H1 (cell line): ENCODE data around the gene AVPR1B. TPM values are rescaled to one million over a fixed set of nuclear protein-coding genes. Genes with fewer than 3 reads are reported as not detected.

Source experiments
- CTCF ChIA-PET: fragments of 300-600 bp; sonication (Branson Sonifier 250); formaldehyde crosslinking; loops from one replicate; lab custom pipeline; 2021; ENCODE audit not compliant: partially characterized antibody; lab: Charles Lee
- POLR2A ChIA-PET: fragments of 300-600 bp; sonication (Branson Sonifier 250); formaldehyde crosslinking; loops from one replicate; lab custom pipeline; 2021; ENCODE audit warnings: inconsistent platforms; ENCODE audit not compliant: partially characterized antibody; lab: Charles Lee
- DNase-seq, 2 experiments: peaks; one replicate each; pipeline versions ENCODE4 v3.0.0 to v3.0.0-alpha.2; 2010 to 2022; ENCODE audit warnings: low spot score in 2 of 2, low read depth in 1 of 2, mixed read lengths in 1 of 2
- FAIRE-seq: peaks from 2 replicates; lab custom pipeline; 2011; peaks lifted over from hg19 to GRCh38; lab: Jason Lieb, UNC
- H2AFZ ChIP-seq: 2 replicates; pipeline ENCODE4 v1.8.1; 2012; ENCODE audit warnings: low read length, inconsistent platforms
- H2AK5ac ChIP-seq: 2 replicates; pipeline ENCODE4 v1.6.1; 2013; ENCODE audit warnings: low read depth, low read length
- H2BK120ac ChIP-seq: replicated peaks from 2 replicates; pipeline ENCODE3; 2013; ENCODE audit warnings: low read depth, low read length, inconsistent platforms
- H2BK12ac ChIP-seq: 2 replicates; pipeline ENCODE4 v1.6.1; 2013; ENCODE audit warnings: low read depth, low read length
- H2BK15ac ChIP-seq: 2 replicates; pipeline ENCODE4 v1.6.1; 2013; ENCODE audit warnings: low read length
- H2BK20ac ChIP-seq: 2 replicates; pipeline ENCODE4 v1.6.1; 2013; ENCODE audit warnings: low read length
- H2BK5ac ChIP-seq: 2 replicates; pipeline ENCODE4 v1.6.1; 2013; ENCODE audit warnings: low read depth, low read length
- H3K14ac ChIP-seq: 2 replicates; pipeline ENCODE4 v1.6.1; 2013; ENCODE audit warnings: inconsistent platforms; ENCODE audit not compliant: insufficient read length
- H3K18ac ChIP-seq: 2 replicates; pipeline ENCODE4 v1.6.1; 2013; ENCODE audit warnings: low read length; ENCODE audit errors: extremely low read depth
- H3K23ac ChIP-seq: 2 replicates; pipeline ENCODE4 v1.6.1; 2013; ENCODE audit warnings: inconsistent platforms; ENCODE audit not compliant: insufficient read length
- H3K23me2 ChIP-seq: 2 replicates; pipeline ENCODE4 v1.6.1; 2013; ENCODE audit warnings: low read depth, low read length
- H3K27ac ChIP-seq: 2 replicates; pipeline ENCODE4 v1.6.1; 2011; ENCODE audit warnings: low read depth, low read length, inconsistent platforms
- H3K27me3 ChIP-seq, 4 experiments: replicated peaks in 1 of 4; 1 replicate in 1 of 4; 2 replicates in 3 of 4; pipeline versions ENCODE4 v1.6.1 to v1.8.1; 2011 to 2013; ENCODE audit warnings: low read length in 3 of 4, mild to moderate bottlenecking in 3 of 4, inconsistent platforms in 2 of 4, mixed read lengths in 2 of 4, moderate library complexity in 1 of 4; ENCODE audit not compliant: control insufficient read depth in 3 of 4, insufficient read depth in 3 of 4; ENCODE audit errors: extremely low read depth in 1 of 4
- H3K36me3 ChIP-seq, 4 experiments: 2 replicates each; pipeline versions ENCODE4 v1.6.1 to v1.8.1; 2011 to 2013; ENCODE audit warnings: mild to moderate bottlenecking in 4 of 4, low read length in 3 of 4, moderate library complexity in 2 of 4, control low read depth in 1 of 4, inconsistent platforms in 1 of 4; ENCODE audit not compliant: insufficient read depth in 4 of 4, control insufficient read depth in 2 of 4
- H3K4ac ChIP-seq: replicated peaks from 2 replicates; pipeline ENCODE3; 2013; ENCODE audit warnings: low read length, low read depth, mixed read lengths, inconsistent platforms; ENCODE audit not compliant: insufficient read length
- H3K4me1 ChIP-seq, 4 experiments: replicated peaks in 1 of 4; 1 replicate in 1 of 4; 2 replicates in 3 of 4; pipeline versions ENCODE4 v1.6.1 to v1.8.1; 2011 to 2013; ENCODE audit warnings: low read length in 3 of 4, inconsistent platforms in 2 of 4, mixed read lengths in 1 of 4; ENCODE audit not compliant: insufficient read depth in 4 of 4, control insufficient read depth in 3 of 4
- H3K4me2 ChIP-seq, 2 experiments: 2 replicates each; pipeline versions ENCODE4 v1.6.1 to v1.8.1; 2011 to 2013; ENCODE audit warnings: low read depth in 2 of 2, low read length in 2 of 2, control low read depth in 1 of 2, inconsistent platforms in 1 of 2, mild to moderate bottlenecking in 1 of 2; ENCODE audit not compliant: insufficient read depth in 1 of 2
- H3K4me3 ChIP-seq, 4 experiments: fragments of 200-600, 300-600 bp in 1 of 4; sonication (generic), shearing (Covaris generic), sonication (Bioruptor Twin) in 1 of 4; 2 replicates each; pipeline versions ENCODE4 v1.5.1 to v1.8.1; 2011 to 2016; ENCODE audit warnings: low read length in 4 of 4, low read depth in 3 of 4, control low read depth in 2 of 4, inconsistent platforms in 2 of 4, mild to moderate bottlenecking in 2 of 4, mixed read lengths in 1 of 4, moderate library complexity in 1 of 4; ENCODE audit not compliant: insufficient read depth in 2 of 4; ENCODE audit errors: extremely low read depth in 1 of 4
- H3K56ac ChIP-seq: replicated peaks from 2 replicates; pipeline ENCODE3; 2013; ENCODE audit warnings: low read depth, mild to moderate bottlenecking, mixed read lengths, low read length, inconsistent platforms; ENCODE audit not compliant: insufficient read length
- H3K79me1 ChIP-seq: 2 replicates; pipeline ENCODE4 v1.6.1; 2013; ENCODE audit warnings: low read depth, low read length, control low read depth
- H3K79me2 ChIP-seq, 2 experiments: 2 replicates each; pipeline versions ENCODE4 v1.6.1 to v1.8.1; 2012 to 2013; ENCODE audit warnings: low read length in 2 of 2, mild to moderate bottlenecking in 2 of 2, inconsistent platforms in 1 of 2; ENCODE audit not compliant: insufficient read depth in 2 of 2, control insufficient read depth in 1 of 2
- H3K9ac ChIP-seq, 4 experiments: replicated peaks in 1 of 4; 1 replicate in 1 of 4; 2 replicates in 3 of 4; pipeline versions ENCODE4 v1.6.1 to v1.8.1; 2011 to 2013; ENCODE audit warnings: low read depth in 3 of 4, low read length in 3 of 4, control low read depth in 2 of 4, mild to moderate bottlenecking in 2 of 4, moderate library complexity in 2 of 4, inconsistent platforms in 1 of 4; ENCODE audit errors: extremely low read depth in 1 of 4
- H3K9me3 ChIP-seq, 2 experiments: 2 replicates each; pipeline versions ENCODE4 v1.6.1 to v1.8.1; 2012 to 2013; ENCODE audit warnings: mild to moderate bottlenecking in 2 of 2, moderate library complexity in 2 of 2, control low read depth in 1 of 2, inconsistent platforms in 1 of 2, low read depth in 1 of 2, low read length in 1 of 2, mixed read lengths in 1 of 2; ENCODE audit not compliant: insufficient read depth in 2 of 2
- H4K20me1 ChIP-seq, 2 experiments: replicated peaks in 1 of 2; 2 replicates each; pipeline versions ENCODE3 to v1.8.1; 2011 to 2013; ENCODE audit warnings: inconsistent platforms in 2 of 2, low read length in 2 of 2, mild to moderate bottlenecking in 1 of 2; ENCODE audit not compliant: insufficient read depth in 2 of 2, control insufficient read depth in 1 of 2
- H4K5ac ChIP-seq: 2 replicates; pipeline ENCODE4 v1.6.1; 2013; ENCODE audit warnings: low read length, low read depth, mixed read lengths, inconsistent platforms; ENCODE audit not compliant: insufficient read length
- H4K8ac ChIP-seq: 2 replicates; pipeline ENCODE4 v1.8.0; 2013; ENCODE audit warnings: mild to moderate bottlenecking, moderate library complexity, low read length, inconsistent platforms; ENCODE audit not compliant: insufficient read depth; ENCODE audit errors: extremely low read depth
- H4K91ac ChIP-seq: replicated peaks from 2 replicates; pipeline ENCODE3; 2013; ENCODE audit warnings: low read length, mixed read lengths, inconsistent platforms; ENCODE audit not compliant: insufficient read length
- BACH1 ChIP-seq: IDR thresholded peaks from 2 replicates; pipeline ENCODE4 v1.6.1; 2012; ENCODE audit warnings: low read length, improper control_type of control experiment
- CHD1 ChIP-seq: IDR thresholded peaks from 2 replicates; pipeline ENCODE4 v1.6.1; 2012; ENCODE audit warnings: low read depth, low read length, improper control_type of control experiment
- CTBP2 ChIP-seq: IDR thresholded peaks from 2 replicates; pipeline ENCODE4 v1.7.0; 2011; ENCODE audit warnings: borderline replicate concordance, mild to moderate bottlenecking, moderate library complexity, mixed read lengths, low read length; ENCODE audit not compliant: insufficient read depth, insufficient read length
- EGR1 ChIP-seq: IDR thresholded peaks from 2 replicates; pipeline ENCODE4 v1.6.1; 2011; ENCODE audit warnings: low read depth, low read length, borderline replicate concordance
- GTF2F1 ChIP-seq: IDR thresholded peaks from 2 replicates; pipeline ENCODE4 v1.6.1; 2012; ENCODE audit warnings: low read depth, low read length, improper control_type of control experiment, borderline replicate concordance
- HDAC6 ChIP-seq: IDR thresholded peaks from one replicate; pipeline ENCODE4 v1.7.1; 2012; ENCODE audit warnings: low read depth, mild to moderate bottlenecking, inconsistent platforms, low read length, moderate library complexity
- KDM1A ChIP-seq: fragments of 200-600, 300-600 bp; sonication (generic); IDR thresholded peaks from 2 replicates; pipeline ENCODE4 v1.7.1; 2016; ENCODE audit warnings: mild to moderate bottlenecking, low read length, borderline replicate concordance
- SAP30 ChIP-seq: fragments of 300-600 bp; sonication (generic); IDR thresholded peaks from 2 replicates; pipeline ENCODE4 v1.7.1; 2012; ENCODE audit warnings: low read length, moderate library complexity, mild to moderate bottlenecking, inconsistent platforms; ENCODE audit not compliant: insufficient read depth, insufficient replicate concordance
- SIX5 ChIP-seq: IDR thresholded peaks from 2 replicates; pipeline ENCODE4 v1.6.1; 2011; ENCODE audit warnings: mild to moderate bottlenecking, low read depth, low read length
- SP2 ChIP-seq: IDR thresholded peaks from 2 replicates; pipeline ENCODE4 v1.6.1; 2012; ENCODE audit warnings: mild to moderate bottlenecking, low read length, inconsistent platforms
- WGBS, 2 experiments: shearing (Covaris generic) in 1 of 2; methylation state at CpG; one replicate each; pipeline versions ENCODE4 v1.1.6 to v1.1.7; 2013 to 2015; ENCODE audit warnings: low lambda C conversion rate in 2 of 2, mixed read lengths in 2 of 2, inconsistent platforms in 1 of 2, low coverage in 1 of 2, missing lambda C conversion rate in 1 of 2; ENCODE audit not compliant: insufficient replicate concordance in 2 of 2, insufficient coverage in 1 of 2, insufficient read length in 1 of 2; ENCODE audit errors: extremely low coverage in 1 of 2, missing lambda C conversion rate in 1 of 2; 5-methylcytosine and 5-hydroxymethylcytosine counted together
- polyA plus RNA-seq, 7 experiments: library from polyadenylated mRNA; depleted of rRNA in 3 of 7; stranded (reverse) in 5 of 7; unstranded in 2 of 7; fragments of >200 nt in 5 of 7; fragments of 200-250 nt in 2 of 7; gene quantifications; 1 replicate in 5 of 7; 2 replicates in 1 of 7; 4 replicates in 1 of 7; pipeline versions ENCODE4 v1.2.1 to v1.2.3, GENCODE V29; 2011 to 2013; ENCODE audit warnings: missing spikeins in 2 of 7, mixed read lengths in 2 of 7
- total RNA-seq: library from RNA; stranded (reverse); fragmentation: NEBNext Ultra II Directional; extraction: Animal tissue kit (Norgen Biotek cat#: 25700); gene quantifications from 2 replicates; pipeline ENCODE4 v1.2.1, GENCODE V29; 2021
- TF ChIP-seq, protein P1 (sequence below): IDR thresholded peaks from 2 replicates; pipeline ENCODE4 v1.6.1; 2012; ENCODE audit warnings: inconsistent platforms

AVPR1B gene
- total and polyA plus RNA-seq, 2 of the 8 experiments (the other 6 are each of a cell fraction or from before 2014, with no cell fraction given): 0.29 to 0.50 TPM

GRCh38 chr1:206097381-206097780 lies 19.8 kb downstream of the AVPR1B start:
- Histone ChIP-seq H3K4me1 (no peaks in the 10 kb centered on the region; a peak in 1 of 7 replicates), H2AFZ (no peak overlapping the region)
- no peak for FAIRE-seq

More at GRCh38 chr1:206097381-206097780, 19.8 kb downstream of the AVPR1B start:
- H3K23me2 ChIP-seq: no peaks in the 10 kb centered on the region
- H4K8ac ChIP-seq: no peak overlapping the region; the same call in 1 of the 2 replicates
- no peak overlapping the region for H3K18ac ChIP-seq
- H2BK20ac ChIP-seq: no peak overlapping the region
- no peak for DNase-seq
- H3K27me3 ChIP-seq: no peaks in the 10 kb centered on the region
- H3K9me3 ChIP-seq: no peaks in the 10 kb centered on the region
- H4K91ac ChIP-seq: no peak overlapping the region
- H3K4ac ChIP-seq: no peak overlapping the region
- ChIA-PET POLR2A (no interaction called here), CTCF (interaction anchor here (0.9 to 16.5 kb wide), 3 partner anchors 8 to 115 kb away, joined by 3 to 262 read pairs (median 31); partner anchors contain the start of gene RAB7B)
- no peak overlapping the region for H3K56ac ChIP-seq
- H2BK120ac ChIP-seq: no peak overlapping the region
- H3K14ac ChIP-seq: no peak overlapping the region
- no peak overlapping the region for H2BK12ac ChIP-seq
- H4K20me1 ChIP-seq: no peaks in the 10 kb centered on the region
- no peak overlapping the region for H3K9ac ChIP-seq
- H3K4me2 ChIP-seq: no peak overlapping the region
- H3K79me1 ChIP-seq: no peaks in the 10 kb centered on the region
- no peak overlapping the region for H2AK5ac ChIP-seq
- TF ChIP-seq GTF2F1: no peak
- TF ChIP-seq EGR1: no peak
- TF ChIP-seq, protein P1, sequence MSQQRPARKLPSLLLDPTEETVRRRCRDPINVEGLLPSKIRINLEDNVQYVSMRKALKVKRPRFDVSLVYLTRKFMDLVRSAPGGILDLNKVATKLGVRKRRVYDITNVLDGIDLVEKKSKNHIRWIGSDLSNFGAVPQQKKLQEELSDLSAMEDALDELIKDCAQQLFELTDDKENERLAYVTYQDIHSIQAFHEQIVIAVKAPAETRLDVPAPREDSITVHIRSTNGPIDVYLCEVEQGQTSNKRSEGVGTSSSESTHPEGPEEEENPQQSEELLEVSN: no peak
- no peak for TF ChIP-seq SP2
- TF ChIP-seq KDM1A: no peak
- TF ChIP-seq HDAC6: no peak
- no peak for TF ChIP-seq SIX5
- no peak for TF ChIP-seq SAP30
- no peak for TF ChIP-seq CHD1
- no peak for TF ChIP-seq CTBP2
- no peak for TF ChIP-seq BACH1
- 95% methylated on average over 3 of the region's 3 CpGs; no CpG with 5 or more reads in 1 of the 2 experiments for WGBS, 2 experiments
- H3K23ac ChIP-seq: no peak overlapping the region
- no peak overlapping the region for H3K4me3 ChIP-seq
- H4K5ac ChIP-seq: no peak overlapping the region
- no peaks in the 10 kb centered on the region for H3K36me3 ChIP-seq
- no peak overlapping the region for H3K27ac ChIP-seq
- no peak overlapping the region for H2BK5ac ChIP-seq
- no peak overlapping the region for H2BK15ac ChIP-seq
- H3K79me2 ChIP-seq: no peaks in the 10 kb centered on the region
